ENCODE data around the gene ITIH3. TPM values are rescaled to one million over a fixed set of nuclear protein-coding genes. Genes with fewer than 3 reads are reported as not detected.

Gene ITIH3
- total RNA-seq, 1 experiment from 2014 or later = not detected

DNA sequence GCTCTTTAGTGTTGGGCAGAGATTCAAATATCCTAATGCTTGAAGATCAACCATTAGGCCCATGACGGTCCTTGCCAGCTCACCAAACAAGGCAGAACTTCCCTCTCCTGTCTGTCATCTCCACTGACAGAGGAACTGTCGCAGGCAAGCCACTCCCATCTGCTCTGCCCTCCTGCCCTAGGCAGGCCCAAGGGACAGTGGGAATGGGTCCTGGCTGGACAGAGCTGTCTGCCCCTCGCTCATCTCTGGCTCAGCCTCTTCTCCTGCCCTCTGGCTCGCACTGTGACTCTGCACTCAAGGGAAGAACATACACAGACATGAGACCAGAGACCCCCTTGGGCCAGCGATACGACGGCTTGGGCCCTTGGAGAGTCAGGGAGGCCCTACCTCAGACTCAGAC, 47.8 kb downstream of the ITIH3 start:
- H4K20me1 ChIP-seq (ENCODE audit: control insufficient read depth, insufficient read depth, insufficient read length) = no peaks in the 10 kb centered on the region
- H3K56ac ChIP-seq (ENCODE audit: insufficient read length, low read depth, low read length) = no peak overlapping the region
- DNase-seq = no peak
- no peak overlapping the region for H3K4me2 ChIP-seq (ENCODE audit: insufficient read depth, insufficient read length, low read length)
- no peak overlapping the region for H3K4me3 Mint-ChIP-seq
- no peak overlapping the region for H2BK15ac ChIP-seq (ENCODE audit: low read depth, low read length)
- H3K4ac ChIP-seq (ENCODE audit: low read depth, low read length) = no peak overlapping the region
- H3K9me3 Mint-ChIP-seq = no peaks in the 10 kb centered on the region; a peak in 1 of 5 replicates
- no peak overlapping the region for H4K5ac ChIP-seq (ENCODE audit: insufficient read length, low read depth, low read length)
- H4K91ac ChIP-seq (ENCODE audit: insufficient read length, low read depth, low read length) = no peak overlapping the region
- peaks cover 5 to 16% of the 10 kb centered on the region in 2 experiments for H3K4me1 Mint-ChIP-seq
- no peaks in the 10 kb centered on the region for H3K27me3 ChIP-seq (ENCODE audit: insufficient read depth, low read length)
- peaks cover 3 to 14% (median 4%) of the 10 kb centered on the region in 3 experiments for H3K36me3 Mint-ChIP-seq (ENCODE audit: insufficient read depth in 1 of 3, low read depth in 3 of 3)
- no peak overlapping the region for H2BK120ac ChIP-seq (ENCODE audit: low read depth, low read length, poor library complexity, severe bottlenecking)
- no peaks in the 10 kb centered on the region for H3K9me3 ChIP-seq (ENCODE audit: control insufficient read depth, low read depth, low read length)
- no peak overlapping the region for H3K23ac ChIP-seq (ENCODE audit: insufficient read length, low read depth, low read length)
- H3K23me2 ChIP-seq (ENCODE audit: insufficient read length, low read depth, low read length, poor library complexity, severe bottlenecking) = no peaks in the 10 kb centered on the region
- no peak overlapping the region for H2BK20ac ChIP-seq (ENCODE audit: low read depth, low read length, poor library complexity, severe bottlenecking)
- no peak overlapping the region for H2AFZ ChIP-seq (ENCODE audit: low read length)
- H2BK12ac ChIP-seq (ENCODE audit: insufficient read length, low read depth, low read length) = no peak overlapping the region
- no peak overlapping the region for H4K8ac ChIP-seq (replicated peaks; ENCODE audit: insufficient read length, low read depth, low read length)
- no peaks in the 10 kb centered on the region for H3K27me3 Mint-ChIP-seq (ENCODE audit: low read depth)
- H3K14ac ChIP-seq (ENCODE audit: insufficient read depth, low read length) = no peak overlapping the region
- no peaks in the 10 kb centered on the region for H3K79me2 ChIP-seq (ENCODE audit: insufficient read depth, low read length)
- H3K4me1 ChIP-seq (ENCODE audit: insufficient read depth, low read length) = no peaks in the 10 kb centered on the region
- no peak overlapping the region for H3K9ac ChIP-seq (ENCODE audit: extremely low read depth, insufficient read length, low read length)
- no CpG with 5 or more reads among the region's 7 CpGs for WGBS (ENCODE audit: extremely low coverage, insufficient read length, low lambda C conversion rate)
- H3K27ac Mint-ChIP-seq = peak overlapping the region in 1 of 3 experiments; percentile 85; a peak in 1 of 7 replicates
- H3T11ph ChIP-seq (ENCODE audit: low read length) = no peak overlapping the region
- no peaks in the 10 kb centered on the region for H3K79me1 ChIP-seq (ENCODE audit: insufficient read depth, low read depth, low read length, poor library complexity, severe bottlenecking)
- no peak overlapping the region for H2BK5ac ChIP-seq (ENCODE audit: insufficient read length, low read length)
- H2AK5ac ChIP-seq (ENCODE audit: insufficient read length, low read length) = no peak overlapping the region
- TF ChIP-seq, protein P1, sequence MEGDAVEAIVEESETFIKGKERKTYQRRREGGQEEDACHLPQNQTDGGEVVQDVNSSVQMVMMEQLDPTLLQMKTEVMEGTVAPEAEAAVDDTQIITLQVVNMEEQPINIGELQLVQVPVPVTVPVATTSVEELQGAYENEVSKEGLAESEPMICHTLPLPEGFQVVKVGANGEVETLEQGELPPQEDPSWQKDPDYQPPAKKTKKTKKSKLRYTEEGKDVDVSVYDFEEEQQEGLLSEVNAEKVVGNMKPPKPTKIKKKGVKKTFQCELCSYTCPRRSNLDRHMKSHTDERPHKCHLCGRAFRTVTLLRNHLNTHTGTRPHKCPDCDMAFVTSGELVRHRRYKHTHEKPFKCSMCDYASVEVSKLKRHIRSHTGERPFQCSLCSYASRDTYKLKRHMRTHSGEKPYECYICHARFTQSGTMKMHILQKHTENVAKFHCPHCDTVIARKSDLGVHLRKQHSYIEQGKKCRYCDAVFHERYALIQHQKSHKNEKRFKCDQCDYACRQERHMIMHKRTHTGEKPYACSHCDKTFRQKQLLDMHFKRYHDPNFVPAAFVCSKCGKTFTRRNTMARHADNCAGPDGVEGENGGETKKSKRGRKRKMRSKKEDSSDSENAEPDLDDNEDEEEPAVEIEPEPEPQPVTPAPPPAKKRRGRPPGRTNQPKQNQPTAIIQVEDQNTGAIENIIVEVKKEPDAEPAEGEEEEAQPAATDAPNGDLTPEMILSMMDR (conservative IDR thresholded peaks at IDR 0.05) = no peak
- H3K27ac ChIP-seq (ENCODE audit: insufficient read length, low read depth, low read length) = no peak overlapping the region
- H3K18ac ChIP-seq (ENCODE audit: insufficient read length, low read depth, low read length) = no peak overlapping the region

Measured in H9 (cell line).